ENCODE results near the gene BCL11A.

GRCh38 chr2:60441800-60442199 lies 111.7 kb downstream of the BCL11A start:
- TF ChIP-seq YY1 (IDR thresholded peaks at IDR 0.05; ENCODE audit: insufficient read depth, insufficient read length) (no peak), ZNF274 (IDR thresholded peaks at IDR 0.05; ENCODE audit: low read depth, low read length) (no peak), SUZ12 (IDR thresholded peaks at IDR 0.05; ENCODE audit: extremely low read depth, insufficient read depth, insufficient read length) (no peak)
